NCI-H82 (cell line): ENCODE data around the gene ZFAND6.
"Not testable (repeated sequence)": the region's sequence is repeated elsewhere in the genome, so short reads cannot be mapped to it uniquely, and the experiment has no call there.

ENCODE experiments used
- DNase-seq: peaks from one replicate; lab custom pipeline; 2025; lab: John Stamatoyannopoulos, UW

ZFAND6 gene

GRCh38 chr15:80151148-80151547 lies 91.7 kb downstream of the ZFAND6 start:
- DNase-seq: no peak

GRCh38 chr15:80151576-80151975 lies 92.1 kb downstream of the ZFAND6 start:
- no peak for DNase-seq

GRCh38 chr15:80152180-80152895 lies 92.9 kb downstream of the ZFAND6 start:
- peak; percentile 97 for DNase-seq

GRCh38 chr15:80152896-80153876 lies 93.7 kb downstream of the ZFAND6 start, which contains the start of gene FAH:
TSS of gene FAH (plus strand) at chr15:80152999. CDS start at chr15:80153055, 56 bp downstream.
- no peak for DNase-seq

GRCh38 chr15:80153900-80154299 lies 94.4 kb downstream of the ZFAND6 start:
- no peak for DNase-seq

GRCh38 chr15:80154336-80154735 lies 94.9 kb downstream of the ZFAND6 start:
- DNase-seq: no peak

GRCh38 chr15:80155001-80155377 lies 95.5 kb downstream of the ZFAND6 start:
- DNase-seq: no peak

GRCh38 chr15:80155378-80156175 lies 96.1 kb downstream of the ZFAND6 start:
- DNase-seq: not testable (repeated sequence)

- no peak for DNase-seq
Observed at GRCh38 chr15:80156176-80156720, 96.8 kb downstream of the ZFAND6 start.

- peak; percentile 34 for DNase-seq
Observed at GRCh38 chr15:80157215-80157614, 97.7 kb downstream of the ZFAND6 start.

GRCh38 chr15:80159301-80159700 lies 99.8 kb downstream of the ZFAND6 start:
- no peak for DNase-seq

GRCh38 chr15:80159811-80160569 lies 100.5 kb downstream of the ZFAND6 start:
- DNase-seq: no peak

- DNase-seq: no peak
Observed at GRCh38 chr15:80160570-80161156, 101.2 kb downstream of the ZFAND6 start.

- no peak for DNase-seq
Observed at GRCh38 chr15:80161468-80162016, 102.1 kb downstream of the ZFAND6 start.

GRCh38 chr15:80162059-80162554 lies 102.6 kb downstream of the ZFAND6 start:
- no peak for DNase-seq

GRCh38 chr15:80163217-80163616 lies 103.7 kb downstream of the ZFAND6 start:
- no peak for DNase-seq

GRCh38 chr15:80163897-80164296 lies 104.4 kb downstream of the ZFAND6 start:
- DNase-seq: no peak

- no peak for DNase-seq
Observed at GRCh38 chr15:80167936-80168335, 108.5 kb downstream of the ZFAND6 start.

- DNase-seq: no peak
Observed at GRCh38 chr15:80168421-80168820, 108.9 kb downstream of the ZFAND6 start.

GRCh38 chr15:80169768-80170357 lies 110.4 kb downstream of the ZFAND6 start:
- no peak for DNase-seq
